GM19324 (cell line): ENCODE results near the gene ITIH3.

ENCODE experiments used
- ATAC-seq: cut with Tn5 transposase; IDR thresholded peaks from one replicate; pipeline ENCODE4 v1.9.1; 2021; ENCODE audit warnings: mild to moderate bottlenecking, moderate library complexity; ENCODE audit not compliant: unreplicated experiment, low FRiP score

ITIH3 gene

DNA sequence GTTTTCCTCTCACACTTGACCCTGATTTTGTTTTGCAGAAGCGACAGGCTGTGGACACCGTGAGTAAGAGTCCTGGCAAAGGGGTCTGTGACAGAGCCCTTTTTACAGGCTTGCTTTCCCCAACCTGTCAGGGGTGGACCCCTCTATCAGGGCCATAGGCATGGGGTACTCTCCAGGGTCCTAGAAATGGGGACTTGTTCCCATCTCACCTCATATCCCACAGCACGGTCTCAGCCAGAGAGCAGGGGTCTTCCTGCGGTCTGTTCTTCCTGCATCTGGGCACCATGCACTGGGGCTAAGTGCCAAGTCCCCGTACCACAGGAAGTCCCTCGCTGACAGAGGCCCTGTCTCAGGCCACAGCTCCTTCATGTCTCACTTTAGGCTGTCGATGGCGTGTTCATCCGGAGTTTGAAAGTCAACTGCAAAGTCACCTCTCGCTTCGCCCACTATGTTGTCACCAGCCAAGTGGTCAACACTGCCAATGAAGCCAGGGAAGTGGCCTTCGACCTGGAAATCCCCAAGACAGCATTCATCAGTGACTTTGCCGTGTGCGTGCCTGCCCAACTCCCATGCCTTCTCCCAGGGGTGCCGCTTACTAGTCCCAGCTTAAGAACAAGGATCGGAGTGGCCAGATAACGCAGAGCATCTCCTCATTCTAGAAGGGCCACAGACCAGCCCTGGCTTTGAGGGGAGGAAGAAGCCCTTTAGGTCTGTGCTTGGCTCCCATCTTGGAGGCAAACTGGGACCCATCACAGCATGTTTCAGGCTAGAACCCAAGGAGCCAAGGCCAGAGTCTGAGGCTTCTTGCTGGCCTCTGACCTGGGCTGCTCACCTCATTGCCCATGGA is 16.4 kb upstream of the ITIH3 start:
- no peak for ATAC-seq

DNA sequence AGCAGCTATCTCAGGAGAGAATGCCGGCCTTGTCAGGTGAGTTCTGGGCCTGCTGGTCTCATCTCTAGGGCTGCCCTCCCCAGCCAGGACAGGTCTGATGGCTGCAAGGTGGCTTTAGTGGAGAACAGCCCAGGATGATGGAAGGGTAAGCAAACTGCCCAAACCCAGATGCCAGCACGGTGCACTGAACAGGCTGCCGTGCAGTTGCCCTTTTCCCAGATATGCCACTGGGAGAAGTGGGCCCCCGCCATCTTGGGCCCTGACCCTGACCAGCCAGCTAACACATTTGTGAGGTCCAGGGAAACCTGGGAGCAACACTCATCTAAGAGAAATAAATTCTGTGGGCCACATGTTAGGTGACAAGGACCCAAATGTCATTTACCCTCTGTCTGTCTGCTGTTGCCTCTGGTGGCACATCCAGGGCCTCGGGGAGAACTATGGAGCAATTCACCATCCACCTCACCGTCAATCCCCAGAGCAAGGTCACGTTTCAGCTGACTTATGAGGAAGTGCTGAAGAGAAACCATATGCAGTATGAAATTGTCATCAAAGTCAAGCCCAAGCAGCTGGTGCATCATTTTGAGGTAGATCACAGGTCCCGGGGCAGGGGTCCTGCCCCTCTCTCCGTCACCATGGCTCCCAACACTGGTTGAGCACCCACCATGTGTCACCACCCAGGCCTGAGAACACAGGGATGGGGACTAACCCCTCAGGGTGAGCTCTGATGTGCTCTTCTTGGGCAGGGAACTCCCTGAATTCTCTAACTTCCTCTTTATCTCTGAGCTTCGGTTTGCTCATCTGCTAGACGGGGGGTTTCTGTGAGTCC is 15.4 kb upstream of the ITIH3 start:
- ATAC-seq, result no peak

DNA sequence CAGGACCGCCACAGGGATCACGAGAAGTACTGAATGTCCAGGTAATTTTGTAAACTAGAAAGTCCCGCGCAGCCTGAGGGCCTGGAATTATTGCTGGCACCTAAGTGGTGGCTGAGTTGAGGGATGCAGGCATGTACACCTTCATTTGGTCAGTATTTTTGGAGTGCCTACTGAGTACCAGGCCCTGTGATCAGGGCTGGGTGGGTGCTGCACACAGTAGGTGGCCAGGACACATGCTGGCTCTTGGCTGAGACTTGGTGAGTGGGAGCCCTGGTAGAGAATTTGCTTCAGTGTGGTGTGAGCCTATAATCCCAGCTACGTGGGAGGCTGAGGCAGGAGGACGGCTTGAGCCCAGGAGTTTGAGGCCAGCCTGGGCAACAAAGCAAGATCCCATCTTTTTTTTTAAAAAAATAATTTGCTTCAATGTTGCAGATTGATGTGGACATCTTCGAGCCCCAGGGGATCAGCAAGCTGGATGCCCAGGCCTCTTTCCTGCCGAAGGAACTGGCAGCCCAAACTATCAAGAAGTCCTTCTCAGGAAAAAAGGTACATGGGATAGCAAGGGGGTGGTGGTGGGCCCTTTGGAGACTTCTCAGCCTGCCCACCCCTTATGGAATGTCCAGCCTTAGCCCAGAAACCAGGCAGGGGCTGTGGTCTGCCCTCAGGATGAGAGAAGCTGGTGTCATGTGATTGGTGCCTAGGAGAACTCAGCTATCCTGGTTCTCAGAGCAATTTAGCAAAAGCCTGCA is 14.6 kb upstream of the ITIH3 start:
- no peak for ATAC-seq

DNA sequence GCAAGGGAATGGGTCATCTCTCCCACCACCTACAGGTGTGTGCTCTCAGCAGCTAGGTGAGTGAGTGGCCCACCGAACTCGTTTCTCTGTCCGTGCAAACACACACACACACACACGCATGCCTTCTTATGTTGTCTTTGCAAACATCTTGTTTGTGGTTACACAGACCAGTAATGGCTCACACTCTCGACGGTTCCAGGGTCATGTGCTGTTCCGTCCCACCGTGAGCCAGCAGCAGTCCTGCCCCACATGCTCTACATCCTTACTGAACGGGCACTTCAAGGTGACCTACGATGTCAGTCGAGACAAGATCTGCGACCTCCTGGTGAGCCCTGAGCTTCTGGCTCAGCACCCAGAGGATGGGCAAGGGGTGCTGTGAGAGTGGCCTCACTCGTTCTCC is 12.9 kb upstream of the ITIH3 start:
- ATAC-seq, result no peak

DNA sequence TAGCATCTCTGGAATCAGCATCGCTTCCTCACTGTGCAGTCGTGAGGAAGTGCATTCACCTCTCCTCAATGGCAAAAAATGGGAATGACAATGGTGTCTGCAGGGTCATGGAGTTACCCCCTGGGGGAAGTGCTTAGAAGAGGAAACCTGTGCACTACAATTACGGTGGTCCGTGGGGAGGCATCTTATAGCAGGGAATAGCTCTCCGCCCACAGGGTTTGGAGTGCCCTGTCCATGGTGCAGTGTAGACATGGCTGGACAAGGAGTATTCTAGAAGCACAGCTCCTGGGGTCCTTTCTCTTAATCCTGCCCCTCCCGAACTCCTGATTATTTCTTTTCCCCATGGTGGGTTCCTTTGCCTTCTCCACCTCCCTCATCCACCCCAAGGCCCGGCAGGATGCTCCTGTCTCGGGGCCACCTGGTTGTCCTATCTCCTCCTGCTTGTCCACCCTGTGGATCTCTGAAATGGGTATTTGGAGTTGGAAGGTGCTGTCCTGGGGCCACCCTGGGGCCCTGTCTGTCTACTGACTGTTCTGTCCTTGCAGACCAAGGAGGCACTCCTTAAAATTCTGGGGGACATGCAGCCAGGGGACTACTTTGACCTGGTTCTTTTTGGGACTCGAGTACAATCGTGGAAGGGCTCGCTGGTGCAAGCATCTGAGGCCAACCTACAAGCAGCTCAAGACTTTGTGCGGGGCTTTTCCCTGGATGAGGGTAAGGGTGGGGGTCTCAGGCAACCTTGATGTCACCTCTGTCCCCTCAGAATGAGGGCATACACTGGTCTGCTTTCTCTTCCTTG is 12.0 kb upstream of the ITIH3 start:
- no peak for ATAC-seq

DNA sequence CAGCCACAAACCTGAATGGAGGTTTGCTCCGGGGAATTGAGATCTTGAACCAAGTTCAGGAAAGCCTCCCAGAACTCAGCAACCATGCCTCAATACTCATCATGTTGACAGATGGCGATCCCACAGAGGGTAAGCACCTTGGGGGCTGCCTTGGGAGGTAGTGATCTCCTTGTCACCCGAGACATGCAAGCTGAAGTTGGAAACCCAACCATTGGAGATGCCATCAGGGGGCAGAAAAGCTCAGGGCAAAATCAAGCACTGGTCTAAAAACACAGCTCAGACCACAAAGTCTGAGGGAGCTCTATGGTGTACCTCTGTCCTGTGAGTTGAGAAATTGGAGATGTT is 11.4 kb upstream of the ITIH3 start:
- ATAC-seq, result no peak

DNA sequence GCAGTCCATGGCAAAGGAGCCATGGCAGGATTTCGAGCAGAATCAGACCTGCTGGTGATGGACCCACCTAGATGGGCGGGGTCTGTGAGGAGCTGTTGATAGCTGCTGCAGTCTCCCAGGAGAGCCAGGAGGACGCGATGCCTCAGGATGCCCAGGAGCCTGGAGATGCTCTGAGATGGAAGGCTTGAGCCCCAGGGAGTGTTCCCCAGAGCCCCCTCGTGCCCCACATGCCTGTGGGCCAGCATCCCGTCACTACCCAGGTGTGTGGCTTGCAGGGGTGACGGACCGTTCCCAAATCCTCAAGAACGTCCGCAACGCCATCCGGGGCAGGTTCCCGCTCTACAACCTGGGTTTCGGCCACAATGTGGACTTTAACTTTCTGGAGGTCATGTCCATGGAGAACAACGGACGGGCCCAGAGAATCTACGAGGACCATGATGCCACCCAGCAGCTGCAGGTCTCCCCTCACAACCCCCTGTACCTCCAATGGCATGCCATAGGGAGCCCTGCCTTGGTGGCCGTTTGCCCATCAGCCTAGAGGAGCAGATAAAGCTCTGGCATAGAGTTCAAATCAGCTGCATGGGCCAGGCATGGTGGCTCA is 10.5 kb upstream of the ITIH3 start:
- no peak for ATAC-seq

DNA sequence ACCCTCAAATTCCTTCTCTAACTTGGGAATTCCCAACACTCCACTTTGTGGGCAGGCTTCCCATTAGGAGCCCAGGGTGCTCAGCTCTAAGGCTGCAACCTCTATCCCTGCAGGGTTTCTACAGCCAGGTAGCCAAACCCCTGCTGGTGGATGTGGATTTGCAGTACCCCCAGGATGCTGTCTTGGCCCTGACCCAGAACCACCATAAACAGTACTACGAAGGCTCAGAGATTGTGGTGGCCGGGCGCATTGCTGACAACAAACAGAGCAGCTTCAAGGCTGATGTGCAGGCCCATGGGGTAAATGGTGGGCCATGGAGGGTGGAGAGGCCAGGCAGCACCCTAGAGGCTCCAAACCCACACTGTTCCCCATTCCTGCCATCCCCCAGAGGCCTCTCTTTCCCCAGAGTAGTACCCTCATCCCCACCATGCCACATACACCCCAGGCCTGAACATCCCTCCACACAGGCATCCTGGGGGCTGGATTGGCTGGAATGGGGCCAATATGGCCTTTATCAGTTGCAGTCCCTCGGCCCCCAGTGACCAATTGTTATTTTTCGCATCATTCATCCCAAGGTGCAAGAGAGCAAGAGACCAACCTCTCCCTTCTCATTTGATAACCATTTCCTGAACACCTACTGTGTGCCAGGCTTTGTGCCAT is 9.5 kb upstream of the ITIH3 start:
- ATAC-seq, result no peak

DNA sequence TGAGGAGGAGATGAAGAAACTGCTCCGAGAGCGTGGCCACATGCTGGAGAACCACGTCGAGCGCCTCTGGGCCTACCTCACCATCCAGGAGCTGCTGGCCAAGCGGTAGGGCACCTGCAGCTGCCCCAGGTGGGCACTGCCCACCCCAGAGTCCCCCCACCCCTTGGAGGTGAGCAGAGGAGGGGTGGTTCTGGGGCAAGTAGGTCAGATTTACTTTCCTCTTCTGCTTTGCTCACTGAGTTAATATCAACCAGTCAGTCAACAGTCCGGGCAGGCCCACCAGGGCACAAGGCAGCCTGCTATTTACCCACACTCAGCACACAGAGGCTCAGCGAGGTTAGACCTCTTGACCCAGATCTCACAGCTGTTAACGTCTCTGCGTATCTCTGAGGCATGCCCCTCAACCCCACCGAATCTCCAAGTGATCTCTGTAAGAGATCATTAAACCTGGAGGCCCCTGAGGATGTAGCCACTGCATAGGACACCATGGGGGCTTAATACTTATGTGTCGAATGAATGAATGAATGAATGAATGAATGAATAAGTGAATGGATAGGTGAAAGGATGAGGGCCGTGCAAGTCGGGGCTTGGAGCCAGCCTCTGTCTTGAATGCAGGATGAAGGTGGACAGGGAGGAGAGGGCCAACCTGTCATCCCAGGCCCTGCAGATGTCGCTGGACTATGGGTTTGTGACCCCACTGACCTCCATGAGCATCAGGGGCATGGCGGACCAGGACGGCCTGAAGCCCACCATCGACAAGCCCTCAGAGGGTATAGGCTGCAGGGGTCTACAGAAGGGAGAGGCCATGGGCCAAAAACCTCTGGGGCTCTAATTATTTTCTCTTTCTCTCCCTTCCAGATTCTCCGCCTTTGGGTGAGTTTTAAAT is 8.0 kb upstream of the ITIH3 start:
- no peak for ATAC-seq

DNA sequence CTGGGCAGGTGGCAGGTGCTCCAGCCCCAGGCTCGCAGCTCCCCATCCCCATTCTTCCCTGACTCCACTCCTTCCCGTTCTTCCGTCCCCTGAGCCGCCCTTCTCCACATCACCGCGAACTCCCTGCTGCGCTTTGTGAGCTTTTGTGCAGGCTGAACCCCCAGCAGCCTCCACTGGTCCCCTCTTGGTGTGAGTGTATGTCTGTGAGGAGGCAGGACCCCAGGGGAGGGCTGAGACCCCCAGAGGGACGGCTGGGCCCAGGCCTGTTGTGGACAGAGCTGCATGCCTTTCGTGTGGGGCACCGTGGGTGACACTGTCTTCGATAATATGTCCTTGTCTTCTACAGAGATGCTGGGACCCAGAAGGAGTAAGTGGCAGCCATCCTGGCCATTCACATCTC is 7.3 kb upstream of the ITIH3 start:
- no peak for ATAC-seq

DNA sequence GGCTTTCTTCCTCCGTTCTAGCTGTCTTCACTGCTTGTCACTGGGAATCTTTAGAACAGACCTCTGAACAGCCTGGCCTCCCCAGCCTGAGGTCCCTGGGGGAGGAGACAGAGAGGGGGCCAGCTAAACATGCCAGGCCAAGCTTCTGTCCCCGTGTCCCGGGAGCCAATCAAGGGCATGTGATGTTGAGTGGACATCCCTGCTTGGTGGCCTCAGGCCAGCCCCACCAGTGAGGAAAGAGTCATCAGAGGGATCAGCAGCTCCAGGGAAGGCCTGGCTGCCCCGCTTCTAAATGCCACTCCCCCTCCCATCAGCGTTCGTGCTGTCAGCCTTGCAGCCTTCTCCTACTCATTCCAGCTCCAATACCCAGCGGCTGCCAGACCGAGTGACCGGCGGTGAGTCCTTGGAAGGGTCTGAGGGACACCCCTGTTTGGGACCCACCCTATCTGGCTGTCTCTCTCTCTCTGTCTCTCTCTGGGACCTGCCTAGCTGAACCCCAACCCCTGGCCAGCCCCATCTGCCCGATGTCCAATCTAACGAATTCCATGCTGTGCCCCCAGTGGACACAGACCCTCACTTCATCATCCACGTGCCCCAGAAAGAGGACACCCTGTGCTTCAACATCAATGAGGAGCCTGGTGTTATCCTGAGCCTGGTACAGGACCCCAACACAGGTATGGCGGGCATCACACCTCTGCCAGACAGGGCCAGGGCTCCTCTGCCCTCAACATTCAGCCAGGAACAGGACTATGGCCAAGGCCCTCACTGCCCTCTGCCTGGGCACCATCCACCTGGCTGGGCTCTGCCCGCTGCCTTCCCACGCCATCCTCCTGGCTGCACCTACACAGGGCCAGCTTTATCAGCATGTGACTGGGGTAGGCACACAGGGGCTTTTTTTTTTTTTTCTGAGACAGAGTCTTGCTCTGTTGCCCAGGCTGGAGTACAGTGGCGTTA is 6.6 kb upstream of the ITIH3 start:
- no peak for ATAC-seq

DNA sequence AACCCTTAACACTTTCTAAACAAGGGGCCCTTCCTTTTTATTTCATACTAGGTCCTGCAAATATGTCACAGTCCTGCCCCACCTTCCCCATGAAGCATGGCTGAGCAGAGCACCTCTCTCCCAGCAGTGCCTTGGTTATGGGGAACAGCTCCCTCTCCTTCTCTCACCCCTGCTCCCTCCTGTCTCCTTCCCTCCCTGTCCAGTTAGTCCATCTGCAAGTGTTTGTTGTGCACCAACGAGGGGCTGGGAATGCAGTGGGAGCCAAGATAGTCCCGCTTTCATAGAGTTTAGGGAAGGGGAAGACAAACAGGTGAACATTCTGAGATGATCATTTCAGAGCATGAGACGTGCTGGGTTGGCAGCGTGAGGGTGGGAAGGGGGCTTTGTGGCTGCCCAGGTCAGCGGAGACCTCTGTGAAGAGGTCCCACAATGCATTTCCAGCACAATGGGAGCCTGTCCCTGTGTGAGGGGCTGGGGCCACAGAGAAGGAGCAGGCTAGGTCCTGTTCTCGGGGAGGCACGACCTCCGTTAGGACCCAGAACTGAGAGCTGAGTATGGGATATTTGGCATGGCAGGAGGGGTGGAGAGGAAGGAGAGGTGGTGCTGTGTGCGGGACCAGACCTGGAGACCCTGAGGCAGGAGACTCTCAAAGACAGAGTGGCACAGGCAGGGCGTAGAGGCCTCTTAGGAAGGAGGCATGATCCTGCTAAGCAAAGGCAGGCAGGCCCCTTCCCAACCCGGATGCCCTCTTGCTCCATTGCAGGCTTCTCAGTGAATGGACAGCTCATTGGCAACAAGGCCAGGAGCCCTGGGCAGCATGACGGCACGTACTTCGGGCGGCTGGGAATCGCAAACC is 5.5 kb upstream of the ITIH3 start:
- ATAC-seq, result no peak

DNA sequence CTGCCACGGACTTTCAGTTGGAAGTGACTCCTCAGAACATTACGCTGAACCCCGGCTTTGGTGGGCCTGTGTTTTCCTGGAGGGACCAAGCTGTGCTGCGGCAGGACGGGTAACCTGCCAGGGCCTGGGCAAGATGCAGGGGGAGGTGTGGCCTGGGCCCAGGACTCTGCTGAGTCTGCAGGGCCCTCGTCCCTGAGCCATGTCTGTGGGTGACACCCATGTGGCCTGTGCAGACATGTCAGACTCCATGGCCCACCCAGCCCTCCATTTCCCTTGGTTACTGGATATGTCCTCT is 4.9 kb upstream of the ITIH3 start:
- no peak for ATAC-seq

DNA sequence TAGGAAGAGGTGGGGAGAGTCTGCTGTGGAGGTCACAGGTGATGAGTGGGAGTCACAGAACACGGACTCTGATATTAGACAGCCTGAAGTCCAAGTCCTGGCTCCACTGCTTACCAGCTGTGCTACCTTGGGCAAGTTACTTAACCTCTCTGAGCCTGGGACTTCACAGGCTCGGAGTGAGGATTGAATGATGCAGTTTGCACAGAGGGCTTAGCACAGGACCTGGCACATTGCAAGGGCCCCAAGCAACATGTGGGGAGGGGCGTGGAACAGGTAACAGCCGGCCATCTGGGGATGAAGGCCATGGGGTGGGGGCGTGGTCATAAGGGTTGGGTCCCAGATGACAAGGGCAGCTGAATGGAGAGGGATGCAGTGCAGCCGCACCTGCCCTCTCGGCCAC is 4.3 kb upstream of the ITIH3 start:
- no peak for ATAC-seq

DNA sequence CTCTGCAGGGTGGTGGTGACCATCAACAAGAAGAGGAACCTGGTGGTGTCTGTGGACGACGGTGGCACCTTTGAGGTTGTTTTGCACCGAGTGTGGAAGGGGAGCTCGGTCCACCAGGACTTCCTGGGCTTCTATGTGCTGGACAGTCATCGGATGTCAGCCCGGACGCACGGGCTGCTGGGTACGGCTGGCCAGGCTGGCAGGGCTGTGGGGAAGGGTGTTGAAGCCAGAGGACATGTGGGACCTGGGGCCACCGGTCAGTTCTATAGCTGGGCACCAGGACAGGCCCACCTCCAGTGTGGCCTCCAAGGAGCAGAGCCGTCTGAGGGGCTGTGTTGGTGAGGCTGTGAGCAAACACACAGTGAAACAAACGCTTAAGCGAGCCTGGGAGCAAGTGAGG is 3.9 kb upstream of the ITIH3 start:
- ATAC-seq, result no peak

DNA sequence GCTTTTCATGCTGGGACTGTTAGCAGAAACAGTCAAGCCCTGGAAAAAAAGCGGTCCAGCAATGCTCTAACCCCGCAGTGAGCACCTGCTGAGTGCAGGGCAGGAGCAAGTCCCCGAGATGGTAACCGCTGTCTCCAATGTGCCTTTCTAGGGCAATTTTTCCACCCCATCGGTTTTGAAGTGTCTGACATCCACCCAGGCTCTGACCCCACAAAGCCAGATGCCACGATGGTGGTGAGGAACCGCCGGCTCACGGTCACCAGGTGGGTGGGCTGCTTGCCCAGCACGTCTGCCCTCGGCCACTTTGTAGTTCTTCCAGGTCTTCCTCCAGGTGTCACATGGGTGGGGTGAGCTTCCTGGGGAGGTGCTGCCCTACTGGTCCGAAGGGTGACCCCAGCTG is 3.2 kb upstream of the ITIH3 start:
- no peak for ATAC-seq

DNA sequence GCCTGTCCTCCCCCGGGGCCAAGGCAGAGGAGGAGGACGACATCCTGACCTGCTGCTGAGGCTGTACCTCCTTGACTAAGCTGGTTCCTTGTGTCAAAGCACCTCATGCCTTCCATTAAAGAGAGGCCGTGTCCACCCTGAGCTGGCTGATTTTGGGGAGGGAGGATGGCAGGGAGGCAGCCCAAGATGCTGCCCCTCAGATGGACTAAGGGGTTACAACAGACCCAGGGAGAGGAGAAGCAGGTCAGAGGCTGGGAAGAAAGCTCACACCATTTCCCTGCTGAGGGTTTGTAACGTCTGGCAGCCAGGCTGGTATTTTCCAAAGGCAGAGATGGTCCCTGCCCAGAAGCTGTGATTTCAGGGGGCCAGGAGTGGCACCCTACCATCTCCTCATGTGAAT is 2.7 kb upstream of the ITIH3 start:
- no peak for ATAC-seq
